CD4-positive, alpha-beta T cell treated with Interleukin-10 for 1 hour (primary cell): ENCODE measurements around the gene SNRPD3.

ENCODE experiments used
- DNase-seq: peaks from one replicate; pipeline ENCODE4 v3.0.0-alpha.2; 2020

The SNRPD3 gene

DNA sequence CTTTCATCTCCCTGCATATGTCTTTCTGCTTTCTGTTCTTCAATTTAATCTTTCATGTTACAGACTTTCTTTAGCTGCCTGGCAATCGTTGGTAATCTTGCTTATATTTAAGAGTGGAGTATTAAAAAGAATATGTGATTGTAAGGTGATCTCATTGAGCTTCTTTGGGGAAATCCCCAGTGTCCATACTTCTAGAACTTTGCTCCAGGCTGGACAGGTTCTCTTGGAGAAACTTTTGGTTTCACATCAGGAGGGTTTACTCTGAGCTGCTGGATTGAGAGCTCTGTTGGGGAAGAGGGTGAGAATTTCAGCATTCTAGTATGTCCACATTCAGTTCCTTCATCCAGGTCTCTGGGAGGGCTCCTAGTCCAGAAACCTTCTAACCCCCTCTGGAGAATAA is 21.0 kb downstream of the SNRPD3 start:
- DNase-seq, result no peak

- DNase-seq, result no peak
These were observed 22.8 kb downstream of the SNRPD3 start for GRCh38 chr22:24578355-24579257.

- DNase-seq, result no peak
These were observed 23.4 kb downstream of the SNRPD3 start for GRCh38 chr22:24579258-24579601.

GRCh38 chr22:24580276-24580675 is 24.5 kb downstream of the SNRPD3 start:
- DNase-seq, result no peak

GRCh38 chr22:24582056-24582814 is 26.4 kb downstream of the SNRPD3 start:
- DNase-seq, result no peak

GRCh38 chr22:24583221-24584165 is 27.7 kb downstream of the SNRPD3 start:
- no peak for DNase-seq

GRCh38 chr22:24584166-24584790 is 28.5 kb downstream of the SNRPD3 start:
- DNase-seq, result no peak

DNA sequence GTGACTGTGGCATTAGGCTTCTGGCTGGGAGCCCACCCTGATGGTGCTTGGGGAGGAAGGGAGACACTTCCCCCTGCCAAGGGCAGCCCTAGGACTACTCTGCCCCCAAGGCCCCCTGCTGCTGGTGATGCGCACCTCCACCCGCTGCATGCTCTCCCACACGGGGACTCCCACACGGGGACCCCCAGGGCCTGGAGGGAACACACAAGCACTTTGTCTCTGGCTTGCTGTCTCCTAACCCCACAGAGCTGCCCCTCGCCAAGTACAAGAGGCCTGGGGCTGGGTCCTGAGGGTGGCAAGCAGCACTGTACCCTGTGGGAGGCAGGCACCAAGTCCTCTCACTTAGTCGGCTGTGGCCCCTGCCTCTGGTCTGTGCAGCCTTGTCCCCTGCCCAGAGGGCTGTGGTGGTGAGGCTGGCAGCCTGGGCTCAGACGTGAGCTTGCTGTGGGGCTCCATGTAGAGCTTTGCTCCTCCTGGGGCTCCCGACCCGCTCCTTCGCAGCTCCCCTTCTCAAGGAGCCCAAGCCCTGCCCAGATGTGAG is 29.1 kb downstream of the SNRPD3 start:
- DNase-seq, result no peak

- no peak for DNase-seq
These were observed 29.7 kb downstream of the SNRPD3 start for GRCh38 chr22:24585461-24585860.

DNA sequence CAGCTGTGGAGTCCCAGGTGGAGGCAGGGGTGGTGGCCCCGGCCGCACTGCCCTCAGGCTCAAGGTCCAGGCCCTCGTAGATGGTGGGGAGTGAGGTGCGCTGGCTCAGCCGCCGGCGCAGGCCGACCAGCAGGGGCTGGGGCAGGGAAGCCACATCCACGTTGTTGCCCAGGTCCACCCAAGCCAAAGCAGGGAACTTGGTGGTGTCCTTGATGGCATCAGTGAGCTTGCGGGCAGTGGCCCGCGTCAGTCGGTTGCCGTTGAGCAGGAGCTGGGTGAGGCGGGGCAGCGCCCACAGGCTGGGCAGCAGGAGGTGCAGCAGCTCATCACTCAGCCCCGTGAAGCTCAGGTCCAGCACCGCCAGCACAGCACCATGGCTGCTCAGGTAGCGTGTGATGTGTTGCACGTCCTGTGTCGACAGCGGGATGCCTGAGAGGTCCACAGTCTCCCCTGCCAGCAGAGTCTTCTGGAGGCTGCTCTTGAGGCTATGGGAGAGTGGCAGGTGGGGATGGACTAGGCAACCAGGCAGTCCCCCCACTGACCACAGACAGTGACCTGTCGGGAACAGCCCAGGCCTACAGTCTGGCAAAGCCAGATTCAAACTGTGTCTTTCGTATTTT is 30.2 kb downstream of the SNRPD3 start:
- DNase-seq, result no peak

- no peak for DNase-seq
These were observed 31.5 kb downstream of the SNRPD3 start for GRCh38 chr22:24587251-24587650.

- no peak for DNase-seq
These were observed 32.1 kb downstream of the SNRPD3 start for GRCh38 chr22:24587948-24588347.

- DNase-seq, result no peak
These were observed 32.6 kb downstream of the SNRPD3 start for GRCh38 chr22:24588381-24588756.

GRCh38 chr22:24588757-24589481 is 33.1 kb downstream of the SNRPD3 start:
- no peak for DNase-seq

DNA sequence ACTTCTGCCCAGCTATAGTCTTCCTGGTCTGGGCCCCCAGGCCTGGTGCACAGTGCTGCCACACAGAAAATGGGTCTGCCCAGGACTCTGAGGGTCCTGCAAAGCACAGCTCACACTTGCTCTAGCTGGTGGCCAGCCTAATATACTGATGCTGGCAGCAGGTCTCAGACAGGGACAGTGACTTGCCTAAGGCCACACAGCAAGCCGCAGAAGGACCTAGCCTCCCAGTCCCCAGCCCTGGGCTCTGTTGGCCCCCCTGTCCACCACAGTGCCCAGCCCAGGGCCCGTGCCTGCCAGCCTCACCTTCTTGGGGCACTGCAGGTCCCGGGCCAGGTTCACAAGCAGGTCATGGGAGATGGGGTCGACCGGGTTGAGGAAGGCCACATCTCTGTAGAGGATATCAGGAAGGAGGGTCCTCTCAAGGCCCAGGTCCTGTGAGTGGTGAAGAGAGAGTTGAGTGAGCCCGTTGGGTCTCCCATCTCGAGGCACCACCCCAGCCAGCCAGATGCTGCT is 33.8 kb downstream of the SNRPD3 start:
- DNase-seq, result no peak

DNA sequence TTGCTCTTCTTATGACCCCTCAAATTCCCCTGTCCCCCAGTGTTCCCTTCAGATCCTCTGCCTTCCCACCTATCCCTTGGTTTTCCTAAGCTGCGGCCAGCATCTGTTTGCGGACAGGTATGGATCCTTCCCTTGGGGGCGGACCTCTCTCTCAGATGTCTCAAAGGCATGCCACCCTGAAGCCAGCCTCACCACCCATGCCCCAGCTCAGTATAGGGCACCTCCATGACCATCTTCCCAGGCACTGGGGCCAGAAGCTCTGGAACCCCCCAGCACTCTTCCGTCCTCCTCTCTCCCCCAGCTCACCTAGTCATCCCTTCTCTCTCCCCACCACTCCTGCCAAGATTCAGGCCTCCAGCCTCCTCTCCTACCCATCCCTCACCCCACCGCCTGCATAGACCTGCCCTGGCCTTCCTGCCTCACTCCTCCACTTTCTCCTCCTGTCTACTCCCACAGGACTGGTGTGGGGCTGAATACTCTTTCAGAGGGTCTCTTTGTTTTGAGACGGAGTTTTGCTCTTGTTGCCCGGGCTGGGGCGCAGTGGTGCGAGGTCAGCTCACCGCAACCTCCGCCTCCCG is 34.9 kb downstream of the SNRPD3 start:
- DNase-seq, result no peak

- no peak for DNase-seq
These were observed 35.6 kb downstream of the SNRPD3 start for GRCh38 chr22:24591286-24591830.

DNA sequence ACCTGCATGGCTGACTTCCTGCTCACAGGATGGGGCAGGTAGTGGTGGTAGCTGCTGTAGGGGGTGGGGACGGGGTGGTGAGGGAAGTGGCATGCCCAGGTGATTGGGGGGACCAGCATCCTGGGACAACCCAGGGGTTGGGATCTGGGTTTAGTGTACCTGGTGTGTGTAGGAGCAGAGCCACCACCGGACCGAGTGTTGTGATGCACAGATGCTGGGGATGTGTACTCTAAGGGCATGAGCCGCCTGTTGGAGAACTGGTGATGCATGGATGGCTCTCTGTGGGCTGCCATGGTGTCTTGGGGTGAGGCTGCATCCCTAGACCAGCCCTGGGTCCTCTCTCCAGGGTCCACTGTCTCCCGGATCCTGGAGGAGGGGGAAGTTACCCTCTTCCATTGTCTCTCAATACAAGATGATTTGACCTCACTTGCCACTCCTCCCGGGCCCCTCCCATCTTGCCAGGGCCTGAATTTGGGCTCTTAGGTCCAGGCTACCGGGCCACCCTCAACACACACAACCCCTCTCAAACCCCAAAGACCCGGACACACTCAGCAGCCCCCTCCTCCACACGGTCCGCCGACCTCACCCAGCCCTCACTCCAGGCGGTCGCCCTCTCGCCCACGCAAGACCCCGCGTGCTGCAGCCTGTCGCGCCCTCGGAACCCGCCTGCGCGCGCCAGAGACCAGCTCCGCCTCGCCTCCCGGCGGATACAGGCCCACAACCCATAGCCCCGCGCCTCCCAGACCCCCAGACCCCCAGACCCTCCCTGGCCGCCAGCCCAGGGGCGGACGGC is 36.5 kb downstream of the SNRPD3 start:
- DNase-seq, result no peak

DNA sequence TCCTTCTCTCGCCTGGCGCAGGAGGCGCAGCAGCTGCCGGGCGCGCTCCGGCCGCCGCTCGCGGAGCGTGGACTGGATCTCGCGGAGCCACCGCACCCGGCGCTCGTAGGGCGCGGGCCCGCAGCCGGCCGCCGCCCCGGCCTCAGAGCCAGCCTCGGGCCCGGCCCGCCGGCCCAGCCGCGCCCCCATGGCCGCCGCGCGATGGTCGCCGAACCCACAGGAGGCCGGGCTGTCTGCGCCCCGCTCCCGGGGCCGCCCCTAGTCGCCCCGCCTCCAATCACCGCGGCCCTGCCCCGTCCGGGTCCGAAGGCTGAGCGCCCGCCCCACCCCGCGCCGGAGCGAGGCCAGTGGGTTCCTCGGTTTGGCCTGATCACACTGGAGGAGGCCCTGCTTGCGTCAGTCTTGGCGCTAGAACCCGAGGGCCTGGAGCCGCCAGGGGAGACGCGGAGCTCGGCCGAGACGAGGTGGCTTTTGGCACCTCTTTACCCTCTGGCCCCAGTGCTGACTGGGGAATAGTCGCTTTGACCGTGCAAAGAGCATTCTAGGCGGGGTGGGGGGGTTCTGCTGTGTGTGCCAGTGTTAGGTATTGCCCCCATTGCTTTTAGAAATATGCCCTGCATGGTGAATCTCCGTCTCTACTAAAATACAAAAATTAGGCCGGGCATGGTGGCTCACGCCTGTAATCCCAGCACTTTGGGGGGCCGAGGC is 37.2 kb downstream of the SNRPD3 start, which contains the start of gene LRRC75B:
Gene LRRC75B (minus strand): TSS at position 223 of the 708 bp plus-strand sequence. CDS start 34 bp downstream, at position 189.
- DNase-seq, result peak; percentile 12
